HepG2 (cell line): ENCODE data around the gene INO80B.

Experiments
- EED ChIP-seq: sonication (generic); formaldehyde crosslinking; IDR thresholded peaks from 2 replicates; pipeline ENCODE4 v1.5.0; 2020; ENCODE audit warnings: mild to moderate bottlenecking, missing genetic modification reagents
- ZNF143 ChIP-seq: sonication (generic); formaldehyde crosslinking; IDR thresholded peaks from 2 replicates; pipeline ENCODE4 v1.4.0; 2020; ENCODE audit warnings: missing genetic modification reagents
- ZNF180 ChIP-seq: sonication (generic); formaldehyde crosslinking; IDR thresholded peaks from 2 replicates; pipeline ENCODE4 v1.4.0; 2020; ENCODE audit warnings: low read depth, missing genetic modification reagents, borderline replicate concordance
- ZNF274 ChIP-seq: sonication (generic); formaldehyde crosslinking; IDR thresholded peaks from 2 replicates; pipeline ENCODE4 v1.5.1; 2020; ENCODE audit warnings: mild to moderate bottlenecking, missing genetic modification reagents
- TF ChIP-seq, protein P1 (sequence below): sonication (generic); formaldehyde crosslinking; IDR thresholded peaks from 2 replicates; pipeline ENCODE4 v1.4.0; 2020; ENCODE audit warnings: missing genetic modification reagents

DNA sequence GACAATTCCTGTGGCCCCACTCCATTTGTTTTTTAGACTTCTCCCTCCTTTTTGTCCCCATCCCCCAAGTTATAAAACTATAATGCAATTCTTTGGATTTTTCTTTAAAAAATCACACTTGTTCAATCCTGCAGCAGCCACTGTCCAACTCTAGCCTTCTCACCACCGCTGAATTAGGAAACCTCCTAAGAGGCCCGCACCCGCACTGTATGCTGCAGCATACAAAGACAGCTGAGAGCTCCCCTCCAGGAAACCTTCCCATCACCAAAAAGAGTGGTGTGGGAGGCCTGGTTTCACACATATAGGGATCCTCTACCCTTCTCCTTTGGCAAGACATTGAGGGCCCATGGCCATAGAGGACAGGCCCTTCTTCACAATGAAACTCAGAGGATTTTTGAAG is 49.7 kb downstream of the INO80B start:
- TF ChIP-seq EED (CRISPR knock-in tag) (no peak), ZNF274 (CRISPR knock-in tag) (no peak), ZNF143 (CRISPR knock-in tag) (no peak), ZNF180 (CRISPR knock-in tag) (no peak)
- TF ChIP-seq, protein P1, sequence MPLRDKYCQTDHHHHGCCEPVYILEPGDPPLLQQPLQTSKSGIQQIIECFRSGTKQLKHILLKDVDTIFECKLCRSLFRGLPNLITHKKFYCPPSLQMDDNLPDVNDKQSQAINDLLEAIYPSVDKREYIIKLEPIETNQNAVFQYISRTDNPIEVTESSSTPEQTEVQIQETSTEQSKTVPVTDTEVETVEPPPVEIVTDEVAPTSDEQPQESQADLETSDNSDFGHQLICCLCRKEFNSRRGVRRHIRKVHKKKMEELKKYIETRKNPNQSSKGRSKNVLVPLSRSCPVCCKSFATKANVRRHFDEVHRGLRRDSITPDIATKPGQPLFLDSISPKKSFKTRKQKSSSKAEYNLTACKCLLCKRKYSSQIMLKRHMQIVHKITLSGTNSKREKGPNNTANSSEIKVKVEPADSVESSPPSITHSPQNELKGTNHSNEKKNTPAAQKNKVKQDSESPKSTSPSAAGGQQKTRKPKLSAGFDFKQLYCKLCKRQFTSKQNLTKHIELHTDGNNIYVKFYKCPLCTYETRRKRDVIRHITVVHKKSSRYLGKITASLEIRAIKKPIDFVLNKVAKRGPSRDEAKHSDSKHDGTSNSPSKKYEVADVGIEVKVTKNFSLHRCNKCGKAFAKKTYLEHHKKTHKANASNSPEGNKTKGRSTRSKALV: no peak
